ENCODE data around the gene LRIT2. TPM values are rescaled to one million over a fixed set of nuclear protein-coding genes. Genes with fewer than 3 reads are reported as not detected.

LRIT2 gene
- total and polyA plus RNA-seq, 9 of the 15 experiments (the other 6 are each of a cell fraction or from before 2014, with no cell fraction given) = not detected

GRCh38 chr10:84212014-84212413 lies 13.3 kb downstream of the LRIT2 start:
- Histone ChIP-seq H3K4me1 (replicated peaks in 1 of 2; ENCODE audit: control insufficient read depth in 2 of 2, insufficient read depth in 2 of 2, low read length in 2 of 2) (peaks cover 0 to 6% of the 10 kb centered on the region in 2 experiments; a peak in 2 of 5 replicates), H4K20me1 (replicated peaks; ENCODE audit: control insufficient read depth, insufficient read depth, low read length) (peaks cover 6% of the 10 kb centered on the region; the same call in 1 of the 2 replicates), H3K27me3 (ENCODE audit: control insufficient read depth in 2 of 2, insufficient read depth in 2 of 2, low read length in 2 of 2) (peaks cover 5 to 49% of the 10 kb centered on the region in 2 experiments), H3K4me3 (no peak overlapping the region), H3K79me2 (ENCODE audit: control insufficient read depth, insufficient read depth, low read length) (no peaks in the 10 kb centered on the region), H3K4me2 (ENCODE audit: insufficient read depth, low read length) (no peak overlapping the region), H3K36me3 (ENCODE audit: control insufficient read depth, insufficient read depth, low read length) (no peaks in the 10 kb centered on the region), H3K9me3 (replicated peaks; ENCODE audit: control insufficient read depth, insufficient read depth, low read depth, low read length) (no peaks in the 10 kb centered on the region), H3K9ac (ENCODE audit: insufficient read depth in 1 of 2, low read depth in 2 of 2, low read length in 2 of 2) (no peak overlapping the region), H3K9me1 (ENCODE audit: control insufficient read depth, insufficient read depth, low read length) (no peaks in the 10 kb centered on the region), H2AFZ (ENCODE audit: low read depth, low read length) (no peak overlapping the region), H3K27ac (ENCODE audit: extremely low read depth, low read depth, low read length) (no peak overlapping the region)
- FAIRE-seq (no peak), DNase-seq (ENCODE audit: extremely low read depth in 1 of 4, low spot score in 3 of 4) (no peak), ATAC-seq (no peak)
- no TSS peak for BruUV-seq (replicated peaks)
- in situ Hi-C loops (cut with MboI) = no loop called here
- 0% methylated on average over 5 of the region's 5 CpGs for WGBS (ENCODE audit: insufficient coverage, low coverage, missing lambda C conversion rate)
- TF ChIP-seq ZBTB1 (CRISPR knock-in tag; IDR thresholded peaks at IDR 0.05; ENCODE audit: borderline replicate concordance, low read depth) = no peak
- TF ChIP-seq LCOR (CRISPR knock-in tag; IDR thresholded peaks at IDR 0.05) = no peak
- no peak for TF ChIP-seq TSHZ1 (CRISPR knock-in tag; IDR thresholded peaks at IDR 0.05)
- no peak for TF ChIP-seq MECOM (CRISPR knock-in tag; IDR thresholded peaks at IDR 0.05)
- no peak for TF ChIP-seq CTCFL (IDR thresholded peaks at IDR 0.05; ENCODE audit: borderline replicate concordance, insufficient read depth, low read depth, low read length, poor library complexity, severe bottlenecking)
- no peak for TF ChIP-seq HDAC8 (tag; IDR thresholded peaks at IDR 0.05)
- TF ChIP-seq CREB3 (tag; conservative IDR thresholded peaks at IDR 0.05; ENCODE audit: low read depth) = no peak
- TF ChIP-seq ZBTB7A (IDR thresholded peaks at IDR 0.05; ENCODE audit: borderline replicate concordance, control insufficient read depth, low read depth, low read length) = no peak
- no peak for TF ChIP-seq IRF2 (CRISPR knock-in tag; IDR thresholded peaks at IDR 0.05)
- no peak for TF ChIP-seq NKRF (IDR thresholded peaks at IDR 0.05; ENCODE audit: borderline replicate concordance)
- TF ChIP-seq PTBP1 (IDR thresholded peaks at IDR 0.05; ENCODE audit: low read depth, low read length) = no peak
- TF ChIP-seq MXD1 (CRISPR knock-in tag; IDR thresholded peaks at IDR 0.05; ENCODE audit: borderline replicate concordance, poor library complexity, severe bottlenecking) = no peak
- intact Hi-C loops (cut with micrococcal nuclease) = no loop called here
- POLR2A ChIA-PET = interaction anchor here (0.5 to 2.3 kb wide), 4 partner anchors 9 to 53 kb away, joined by 3 to 6 read pairs (median 4); no protein-coding TSS in a partner anchor
- CTCF ChIA-PET (ENCODE audit: low intra/inter-chr PET ratio) = no interaction called here

Measured in K562 (cell line).